Measurements from ENCODE around the gene CTSO.
"Not testable (repeated sequence)": the region's sequence is repeated elsewhere in the genome, so short reads cannot be mapped to it uniquely, and the experiment has no call there.

Gene CTSO

DNA sequence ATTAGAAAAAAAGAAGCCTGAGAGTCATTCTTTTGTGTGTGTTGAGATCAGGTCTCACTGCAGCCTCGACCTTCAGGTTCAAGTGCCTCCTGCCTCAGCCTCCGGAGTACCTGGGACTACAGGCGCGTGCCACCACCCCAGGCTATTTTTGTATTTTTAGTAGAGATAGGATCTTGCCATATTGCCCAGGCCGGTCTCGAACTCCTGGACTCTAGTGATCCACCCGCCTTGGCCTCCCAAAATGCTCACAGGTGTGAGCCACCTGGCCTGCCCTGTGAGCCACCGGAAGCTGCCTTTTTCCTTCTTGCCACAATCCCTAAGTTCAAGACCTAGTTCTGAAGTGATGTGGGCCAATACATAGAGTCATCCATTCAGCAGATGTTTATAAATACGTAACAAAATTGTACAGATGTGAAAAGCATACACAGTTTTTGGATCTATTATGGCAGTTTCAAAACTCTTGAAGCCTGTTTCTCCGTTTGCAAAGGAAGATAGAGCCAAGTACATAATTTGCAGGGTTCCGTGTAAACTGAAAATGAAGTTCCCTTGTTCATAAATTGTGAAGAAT lies 536 bp upstream of the CTSO start:
- DNase-seq (ENCODE audit: low read depth) = no peak

DNA sequence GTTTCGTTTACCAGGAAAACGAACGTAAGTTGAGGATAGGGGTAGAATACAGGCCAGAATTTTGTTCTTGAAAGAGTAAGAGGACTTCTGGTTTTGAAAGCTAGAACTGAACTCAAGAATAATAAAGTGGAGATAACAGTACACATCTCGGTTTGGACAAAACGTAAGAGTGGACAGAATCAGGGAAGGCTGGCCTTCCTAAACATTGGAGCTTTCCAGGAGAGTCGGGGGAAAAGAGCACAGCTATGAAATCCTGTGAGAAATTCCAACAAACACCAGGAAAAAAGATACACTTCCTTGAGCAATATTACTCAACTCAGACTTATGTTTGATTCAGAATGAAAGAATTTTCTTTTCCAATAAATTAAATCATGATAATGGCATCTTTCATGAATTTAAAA lies 1.2 kb downstream of the CTSO start:
- DNase-seq (ENCODE audit: low read depth) = no peak

DNA sequence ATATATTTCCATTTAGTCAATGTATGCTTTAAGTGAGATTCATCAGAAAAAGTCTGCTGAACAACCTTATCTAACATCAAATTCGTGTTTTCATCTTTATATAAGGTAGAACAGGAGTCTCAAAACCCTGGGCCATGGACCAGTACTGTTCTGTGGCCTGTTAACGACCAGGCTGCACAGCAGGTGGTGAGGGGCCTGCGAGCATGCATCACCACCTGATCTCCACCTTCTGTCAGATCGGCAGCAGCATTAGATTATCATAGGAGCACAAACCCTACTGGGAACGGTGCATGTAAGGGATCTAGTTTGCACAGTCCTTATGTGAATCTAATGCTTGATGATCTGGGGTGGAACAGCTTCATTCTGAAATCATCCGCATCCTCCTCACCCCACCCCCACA lies 3.2 kb downstream of the CTSO start:
- DNase-seq (ENCODE audit: low read depth) = no peak

DNA sequence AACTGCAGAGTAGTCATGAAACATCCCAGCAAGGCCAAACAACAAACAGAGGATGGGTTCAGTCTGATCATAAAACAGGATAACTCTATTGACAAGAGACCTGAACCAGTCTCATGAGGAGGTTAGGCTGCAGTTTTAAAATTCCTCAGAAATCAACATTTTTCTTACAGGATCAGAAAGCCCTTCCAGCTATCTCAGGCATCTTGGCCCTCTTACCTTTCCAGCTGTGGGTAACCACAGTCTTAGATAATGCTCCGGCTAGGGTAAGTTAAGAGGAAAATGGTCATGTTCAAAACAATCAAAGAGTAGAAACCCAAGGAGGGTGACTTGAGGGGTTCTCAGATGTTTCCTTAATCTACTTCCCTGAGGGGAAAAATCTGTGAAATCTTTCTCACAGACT lies 5.1 kb downstream of the CTSO start:
- DNase-seq (ENCODE audit: low read depth) = no peak

DNA sequence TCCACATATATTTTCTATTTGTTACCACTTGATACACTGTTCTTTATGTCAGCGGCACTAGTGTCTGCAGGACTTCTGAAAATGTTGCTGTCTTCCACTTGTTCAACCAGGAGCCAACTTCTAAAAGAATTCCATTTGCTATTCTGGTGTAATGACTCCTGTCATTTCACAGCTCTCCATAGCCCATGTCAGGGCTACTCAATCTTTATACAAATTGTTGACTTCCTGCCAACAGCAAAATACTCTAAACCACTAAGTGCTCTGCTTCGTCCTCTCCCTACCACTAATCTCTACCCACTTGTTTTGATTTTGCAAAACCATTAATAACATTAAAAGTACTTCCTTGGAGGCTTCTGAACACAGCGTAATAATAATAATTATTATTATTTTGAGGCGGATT lies 7.2 kb downstream of the CTSO start:
- no peak for DNase-seq (ENCODE audit: low read depth)

DNA sequence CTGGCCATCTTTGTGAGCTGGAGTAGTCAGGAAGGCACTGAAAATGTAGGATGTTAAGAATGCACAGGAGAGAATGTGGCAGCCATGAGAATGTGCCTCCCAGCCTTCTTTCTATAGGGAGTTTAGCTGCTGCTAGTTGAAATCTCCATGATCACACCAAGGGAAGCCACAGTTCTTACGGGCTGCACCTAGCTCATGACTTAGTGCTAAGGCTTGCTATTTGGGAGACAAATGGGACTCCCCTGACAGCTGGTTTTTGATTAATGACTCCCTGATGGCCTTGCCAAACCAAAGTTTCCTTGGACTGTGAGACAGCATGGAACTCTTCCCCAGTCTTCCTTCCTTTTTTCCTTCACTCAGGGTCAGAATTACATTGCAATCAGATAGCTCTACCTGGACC lies 9.2 kb downstream of the CTSO start:
- DNase-seq (ENCODE audit: low read depth) = no peak

DNA sequence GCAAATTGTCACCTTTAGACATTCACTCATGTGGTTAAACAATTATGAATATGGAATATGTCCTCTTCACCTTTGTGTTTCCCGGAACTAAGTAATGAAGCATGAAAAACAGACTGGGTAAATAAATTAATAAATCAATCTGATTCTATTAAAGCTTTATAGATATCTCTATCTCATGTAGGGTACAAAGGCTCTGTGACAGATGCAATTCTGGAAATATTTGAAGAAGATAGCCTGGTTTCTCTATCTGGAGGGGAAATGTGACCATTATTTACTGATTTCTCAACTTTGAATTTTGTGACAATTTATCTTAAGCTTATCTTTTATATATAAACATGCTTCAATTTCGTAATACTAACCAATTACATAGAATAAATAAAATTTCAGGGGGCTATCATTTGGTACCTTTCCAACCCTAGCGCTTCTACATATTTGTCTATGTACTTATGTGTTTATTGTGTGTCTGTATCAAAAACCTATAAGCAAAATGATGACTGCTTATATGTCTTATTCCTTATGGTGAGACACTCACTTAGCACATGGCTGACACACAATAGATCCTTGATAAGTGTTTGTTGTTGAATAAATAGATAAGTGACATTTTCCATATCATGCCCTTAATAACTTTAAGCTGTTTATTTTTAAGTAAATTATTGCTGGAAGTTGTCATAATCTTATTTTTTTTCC lies 9.9 kb downstream of the CTSO start:
- no peak for DNase-seq (ENCODE audit: low read depth)

DNA sequence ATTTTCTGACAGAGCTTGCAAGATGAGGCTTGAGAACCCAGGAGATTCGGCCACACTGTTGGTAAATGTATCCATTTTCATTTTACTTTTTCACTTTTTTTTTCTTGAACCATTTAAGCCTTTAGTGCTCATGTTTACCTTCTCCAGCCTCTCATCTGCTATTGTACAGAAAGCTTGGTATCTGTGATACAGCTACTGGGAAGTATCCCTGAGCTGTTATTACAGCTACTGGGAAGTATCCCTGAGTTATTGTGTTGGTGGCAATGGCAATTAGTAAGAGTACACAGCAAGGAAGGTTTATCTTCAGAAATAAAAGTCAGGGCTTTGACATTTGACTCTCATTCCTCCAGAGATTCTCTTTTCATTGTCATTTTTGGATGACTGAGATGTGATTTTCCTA lies 11.8 kb downstream of the CTSO start:
- no peak for DNase-seq (ENCODE audit: low read depth)

DNA sequence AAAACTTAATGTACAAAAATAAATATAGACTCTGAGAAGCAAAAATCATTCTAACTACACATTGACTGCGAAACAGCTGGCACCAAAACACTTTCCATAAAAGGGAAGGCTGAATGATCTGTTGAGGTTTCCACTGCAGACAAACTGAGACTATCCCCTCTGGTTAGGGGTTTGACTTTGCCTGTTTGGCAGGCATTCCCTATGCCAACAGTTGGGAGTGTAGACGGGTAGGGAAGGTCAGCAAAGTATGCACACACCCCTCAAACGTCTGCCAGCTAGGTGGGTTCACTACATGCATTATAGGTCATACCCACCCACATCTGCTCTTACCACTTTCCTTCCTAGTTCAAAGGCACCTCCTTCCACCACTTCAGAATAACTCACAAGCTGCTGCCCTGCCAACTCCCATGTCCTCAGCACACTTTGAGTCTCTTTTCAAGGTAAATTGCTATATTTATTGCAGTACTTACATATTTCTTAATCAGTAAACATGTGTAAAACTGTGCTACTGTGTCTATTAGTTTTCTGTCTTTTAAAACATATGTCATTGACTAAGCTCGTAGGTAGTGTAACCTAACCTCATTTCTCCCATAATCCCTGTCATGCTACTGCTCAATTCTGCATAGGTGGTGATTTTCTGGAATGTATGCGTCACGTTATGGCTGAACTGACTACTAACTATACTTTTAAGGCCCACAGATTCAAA lies 12.4 kb downstream of the CTSO start:
- DNase-seq (ENCODE audit: low read depth) = no peak

DNA sequence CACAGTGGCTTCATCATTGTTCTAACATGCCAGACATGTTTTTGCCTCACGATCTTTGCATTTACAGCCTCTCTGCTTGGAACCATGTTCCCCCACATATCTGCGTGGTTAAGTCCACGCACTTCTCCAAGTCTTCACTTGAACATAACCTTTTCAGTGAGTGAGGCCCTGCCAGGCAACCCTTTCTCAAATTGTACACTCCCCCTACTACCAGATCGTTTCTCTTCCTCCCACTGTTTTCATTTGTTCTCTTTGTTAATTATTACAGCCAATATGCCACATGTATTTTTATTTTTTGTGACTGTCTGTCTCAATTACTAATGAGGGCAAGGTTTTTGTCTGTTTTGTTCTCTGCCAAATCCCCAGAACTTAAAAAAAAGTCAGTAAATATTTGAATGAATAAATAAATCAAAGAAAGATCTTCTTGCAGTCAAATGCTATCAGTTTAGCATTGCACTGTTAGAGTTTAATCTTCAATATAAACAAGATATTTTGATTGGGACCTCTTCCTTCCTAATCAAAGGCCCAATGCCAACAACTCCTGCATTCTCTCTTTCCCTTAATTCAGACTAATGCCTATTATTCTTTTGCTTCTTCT lies 18.2 kb downstream of the CTSO start:
- no peak for DNase-seq (ENCODE audit: low read depth)

DNA sequence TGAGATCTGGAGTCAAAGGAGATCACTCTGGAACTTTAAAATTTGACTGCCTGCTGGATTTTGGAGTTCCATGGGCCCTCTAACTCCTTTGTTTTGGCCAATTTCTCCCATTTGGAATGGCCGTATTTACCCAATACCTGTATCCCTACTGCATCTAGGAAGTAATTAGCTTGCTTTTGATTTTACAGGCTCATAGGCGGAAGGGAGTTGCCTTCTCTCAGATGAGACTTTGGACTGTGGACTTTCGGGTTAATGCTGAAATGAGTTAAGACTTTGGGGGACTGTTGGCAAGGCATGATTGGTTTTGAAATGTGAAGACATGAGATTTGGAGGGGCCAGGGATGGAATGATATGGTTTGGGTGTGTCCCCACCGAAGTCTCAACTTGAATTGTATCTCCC lies 19.0 kb downstream of the CTSO start:
- not testable (repeated sequence) for DNase-seq (ENCODE audit: low read depth)

DNA sequence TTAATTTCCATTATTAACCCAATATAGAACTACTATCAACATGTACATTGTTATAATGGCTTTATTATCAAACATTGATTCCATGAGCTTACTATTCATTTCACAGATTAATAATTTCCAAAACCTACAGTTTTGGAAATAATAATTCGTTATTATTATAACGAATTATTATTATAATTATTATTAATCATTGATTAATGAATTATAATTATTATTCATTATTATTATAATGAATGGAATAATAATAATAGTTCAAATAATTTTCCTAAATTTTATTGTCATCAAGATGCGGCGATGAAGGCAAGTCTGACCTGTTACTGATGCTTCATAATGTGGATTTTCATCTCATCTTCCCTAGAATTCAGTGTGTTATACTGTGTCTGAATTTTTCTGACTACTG lies 22.0 kb downstream of the CTSO start:
- DNase-seq (ENCODE audit: low read depth) = no peak

DNA sequence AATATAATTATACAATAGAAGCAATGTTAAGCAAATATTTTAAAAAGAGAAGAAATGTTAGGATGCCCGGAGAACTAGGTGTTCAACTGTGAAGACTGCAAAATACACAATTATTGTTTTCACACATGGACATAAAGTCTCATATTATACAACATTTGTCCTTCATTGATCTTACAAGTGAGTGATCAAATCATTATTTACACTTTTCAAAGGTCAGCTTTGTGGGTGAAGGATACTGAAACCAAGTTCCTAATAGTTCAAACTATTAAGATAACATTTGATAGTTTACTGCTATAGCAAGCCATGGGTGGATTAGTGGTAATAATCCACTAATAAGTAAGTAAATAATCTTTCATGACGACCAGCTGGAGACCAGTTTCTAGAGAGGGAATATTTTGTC lies 23.3 kb downstream of the CTSO start:
- no peak for DNase-seq (ENCODE audit: low read depth)

DNA sequence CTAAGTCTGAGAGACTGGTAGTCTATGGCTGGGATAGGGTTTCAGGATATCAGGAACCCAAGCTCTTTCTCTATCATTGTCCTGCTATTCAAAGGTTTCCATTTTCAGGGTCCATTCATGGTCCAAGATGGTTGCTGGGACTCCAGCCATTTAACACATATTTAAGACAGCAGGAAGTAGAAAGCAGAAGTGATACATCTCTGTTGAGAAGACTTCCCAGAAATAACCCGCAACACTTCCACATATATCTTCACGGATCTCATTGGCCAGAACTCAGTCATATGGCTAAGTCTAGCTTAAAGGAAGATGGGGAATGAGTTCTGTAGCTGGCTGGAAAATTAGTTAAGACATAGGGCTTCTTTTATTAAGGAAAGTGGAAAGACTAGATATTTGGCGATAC lies 23.8 kb downstream of the CTSO start:
- DNase-seq (ENCODE audit: low read depth) = no peak

DNA sequence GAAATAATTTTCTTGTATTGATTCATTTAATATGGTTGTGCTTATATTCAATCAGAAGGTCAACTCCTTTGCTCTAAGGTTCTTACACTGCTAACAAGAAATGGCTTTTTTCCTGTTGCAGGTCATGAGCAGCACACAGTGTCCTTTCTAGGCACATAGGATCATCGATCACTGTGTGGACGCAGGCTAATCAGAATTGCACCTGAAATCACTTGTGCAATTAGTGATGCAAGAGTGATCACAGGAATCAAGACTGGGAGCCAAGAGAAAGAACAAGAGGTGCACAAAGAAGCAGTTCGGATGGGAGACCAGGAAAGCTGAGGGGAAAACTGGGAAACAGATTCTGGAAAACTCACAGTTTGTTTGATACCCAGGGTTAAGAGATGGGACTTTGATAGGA lies 29.0 kb downstream of the CTSO start:
- no peak for DNase-seq (ENCODE audit: low read depth)

DNA sequence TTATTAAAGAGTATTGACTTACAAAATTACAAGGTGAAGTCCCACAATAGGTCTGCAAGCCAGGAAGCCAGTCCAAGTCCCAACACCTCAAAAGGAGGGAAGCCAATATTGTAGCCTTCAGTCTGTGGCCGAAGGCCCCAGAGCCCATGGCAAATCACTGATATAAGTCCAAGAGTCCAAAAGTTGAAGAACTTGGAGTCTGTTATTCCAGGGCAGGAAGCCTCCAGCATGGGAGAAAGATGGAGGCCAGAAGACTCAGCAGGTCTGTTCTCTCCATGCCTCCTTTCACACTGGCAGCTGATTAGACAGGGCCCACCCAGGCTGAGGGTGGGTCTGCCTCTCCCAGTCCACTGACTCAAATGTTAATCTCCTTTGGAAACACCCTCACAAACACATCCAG lies 32.1 kb downstream of the CTSO start:
- DNase-seq (ENCODE audit: low read depth) = no peak

DNA sequence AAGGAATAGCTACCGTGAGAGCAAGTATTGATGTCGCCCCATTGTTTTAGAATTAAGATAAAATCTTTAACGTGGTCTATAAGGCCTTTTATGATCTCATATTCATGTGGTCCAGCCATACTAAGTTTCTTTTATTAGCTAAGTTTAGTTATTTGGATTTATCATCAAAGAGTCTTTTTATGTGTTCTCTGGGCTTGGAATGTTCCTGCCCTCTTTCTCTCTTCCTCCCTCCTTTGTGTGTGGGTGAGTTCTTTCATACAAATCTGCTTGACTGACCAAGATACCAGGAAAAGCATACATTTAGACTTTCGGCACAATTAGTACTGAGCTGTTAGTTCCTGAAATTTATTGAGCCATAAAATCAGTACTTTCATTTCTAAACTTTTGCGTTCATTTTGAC lies 38.9 kb downstream of the CTSO start:
- DNase-seq (ENCODE audit: low read depth) = no peak

DNA sequence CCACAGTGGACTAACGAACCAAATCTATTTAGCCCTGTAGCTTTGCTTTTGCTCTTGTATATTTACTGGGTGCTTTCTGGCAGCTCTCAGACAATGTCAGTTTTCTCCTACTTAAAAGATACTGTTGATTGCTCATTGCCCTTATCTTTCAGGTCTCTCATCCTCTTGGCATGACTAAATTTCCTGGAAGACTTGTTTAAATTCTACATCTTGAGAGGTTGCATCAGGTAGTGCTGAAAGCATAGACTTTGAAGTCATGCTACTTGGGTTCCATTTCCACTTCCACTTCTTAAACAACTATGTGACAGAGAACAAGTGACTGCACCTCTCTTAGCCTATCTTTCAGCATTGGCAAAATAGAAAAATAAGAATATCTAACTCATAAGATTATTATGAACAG lies 41.8 kb downstream of the CTSO start:
- DNase-seq (ENCODE audit: low read depth) = no peak

DNA sequence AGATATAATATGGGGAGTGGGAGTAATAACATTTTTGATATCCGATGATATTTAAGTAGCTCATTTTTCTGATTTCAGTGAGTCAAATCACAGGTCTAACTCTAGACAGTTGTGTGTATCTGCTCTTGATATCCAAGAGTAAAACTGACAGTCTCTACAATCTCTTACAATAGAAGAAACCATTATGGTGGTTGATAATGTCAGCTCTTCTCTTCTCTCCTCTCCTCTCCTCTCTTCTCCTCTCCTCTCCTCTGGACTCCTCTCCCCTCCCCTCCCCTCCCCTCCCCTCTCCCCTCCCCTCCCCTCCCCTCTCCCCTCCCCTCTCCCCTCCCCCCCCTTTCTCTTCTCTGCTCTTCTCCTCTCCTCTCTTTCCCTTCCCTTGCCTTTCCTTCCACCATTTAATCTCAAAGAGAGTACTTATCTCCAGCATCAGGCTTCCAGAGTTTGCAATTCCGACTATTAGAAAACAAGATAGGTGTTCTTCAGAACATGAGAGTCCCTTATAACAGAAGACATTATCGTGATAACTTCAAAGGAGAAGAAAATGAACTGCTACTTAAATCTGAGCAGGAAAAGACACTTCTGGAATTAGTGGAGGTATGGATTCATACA lies 43.9 kb downstream of the CTSO start:
- DNase-seq (ENCODE audit: low read depth) = no peak

DNA sequence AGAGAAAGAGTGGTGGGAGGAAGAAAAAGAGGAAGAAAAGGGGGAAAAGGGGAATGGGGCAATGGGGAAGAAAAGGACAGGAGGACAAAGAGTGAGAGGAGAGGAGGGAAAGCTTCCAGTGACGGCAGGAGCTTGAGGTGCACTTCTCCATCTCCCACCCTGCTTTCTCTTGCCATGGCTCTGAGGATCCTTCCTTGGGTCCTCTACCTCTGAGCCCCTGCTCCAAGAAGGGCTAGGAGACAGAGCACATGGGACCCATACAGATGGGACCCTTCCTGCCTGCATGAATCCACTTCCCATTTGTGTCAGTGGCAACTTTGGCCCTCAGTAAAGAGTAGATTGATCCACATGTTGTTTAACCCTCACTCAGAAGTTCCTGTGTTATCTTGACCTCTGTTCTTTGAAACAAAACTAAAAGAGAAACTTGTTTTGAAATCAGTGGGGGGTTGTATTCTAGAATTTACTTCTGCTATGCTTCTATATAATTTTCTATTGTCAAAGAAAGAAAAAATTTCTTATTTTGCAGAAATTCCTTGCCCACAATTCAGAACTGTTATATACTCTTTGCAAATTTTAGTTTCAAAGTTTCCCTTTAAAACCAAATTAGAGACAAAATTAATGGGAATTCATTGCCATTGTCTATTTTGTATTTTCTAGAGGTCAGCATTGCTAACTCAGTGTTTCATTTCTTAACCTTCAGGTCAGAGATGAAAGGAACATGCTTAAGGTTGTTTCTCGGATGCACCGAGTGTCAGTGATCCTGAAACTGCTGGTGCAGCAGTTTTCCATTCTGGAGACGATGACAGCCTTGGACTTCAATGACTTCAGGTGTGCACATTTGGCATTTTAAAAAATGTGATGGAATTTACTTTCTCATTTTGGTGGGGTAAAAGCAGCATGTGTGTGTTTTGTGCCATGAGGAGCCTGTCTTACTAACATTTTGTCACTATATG lies 45.2 kb downstream of the CTSO start:
- DNase-seq (ENCODE audit: low read depth) = no peak

DNA sequence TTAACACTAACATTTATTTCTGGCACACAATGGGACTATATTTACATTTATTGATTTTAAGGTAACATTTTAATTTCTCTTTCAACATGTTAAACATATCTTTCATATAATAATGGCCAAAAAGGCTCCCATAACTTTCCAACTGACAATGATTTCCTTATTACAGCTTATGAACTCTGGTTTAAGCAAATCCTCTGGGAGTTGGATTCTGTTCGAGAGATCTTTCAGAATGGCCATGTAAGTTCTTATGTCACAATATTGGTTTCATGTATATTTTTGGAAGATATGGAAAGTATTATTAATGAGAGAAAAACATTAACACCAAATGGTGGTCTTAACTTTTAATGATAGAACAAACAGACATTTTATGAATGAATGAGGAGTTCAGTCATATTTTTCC lies 46.1 kb downstream of the CTSO start:
- DNase-seq (ENCODE audit: low read depth) = no peak
